Stimulated activated CD4-positive, alpha-beta T cell treated with anti-CD3 and anti-CD28 coated beads, Interleukin-12 subunit alpha, Interleukin-12 subunit beta, amount 100 ng/mL, for 48 hours (primary cell): ENCODE data around the gene SLC38A4.
"Not testable (repeated sequence)": the region's sequence is repeated elsewhere in the genome, so short reads cannot be mapped to it uniquely, and the experiment has no call there.

Experiments
- DNase-seq, 3 donors: peaks; one replicate each; pipeline ENCODE4 v3.0.0-alpha.2; 2020; ENCODE audit warnings: low read depth in 2 of 3, low spot score in 1 of 3

SLC38A4 gene

DNA sequence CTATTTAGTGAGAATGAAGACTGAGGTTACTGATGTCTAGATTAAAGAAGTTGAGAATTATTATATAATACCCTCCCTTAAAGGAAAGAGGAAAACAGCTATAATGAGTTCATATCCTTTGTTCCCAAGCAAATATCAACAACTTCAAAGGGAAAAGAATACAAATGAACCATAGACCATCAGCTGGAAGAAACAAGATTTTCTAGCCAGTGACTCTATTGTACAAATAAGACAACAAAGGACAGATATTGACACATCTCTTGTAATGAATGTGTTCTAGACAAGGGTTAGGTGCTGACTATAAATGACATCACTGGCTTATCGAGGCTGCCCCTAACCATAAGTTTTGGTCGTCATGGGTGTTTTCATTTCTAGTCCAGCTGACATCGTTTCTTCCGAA, 48.2 kb downstream of the SLC38A4 start:
- no peak for DNase-seq

- DNase-seq, result no peak
These were observed 50.0 kb downstream of the SLC38A4 start for GRCh38 chr12:46775796-46776195.

- DNase-seq, result no peak
These were observed 51.5 kb downstream of the SLC38A4 start for GRCh38 chr12:46774322-46774633.

DNA sequence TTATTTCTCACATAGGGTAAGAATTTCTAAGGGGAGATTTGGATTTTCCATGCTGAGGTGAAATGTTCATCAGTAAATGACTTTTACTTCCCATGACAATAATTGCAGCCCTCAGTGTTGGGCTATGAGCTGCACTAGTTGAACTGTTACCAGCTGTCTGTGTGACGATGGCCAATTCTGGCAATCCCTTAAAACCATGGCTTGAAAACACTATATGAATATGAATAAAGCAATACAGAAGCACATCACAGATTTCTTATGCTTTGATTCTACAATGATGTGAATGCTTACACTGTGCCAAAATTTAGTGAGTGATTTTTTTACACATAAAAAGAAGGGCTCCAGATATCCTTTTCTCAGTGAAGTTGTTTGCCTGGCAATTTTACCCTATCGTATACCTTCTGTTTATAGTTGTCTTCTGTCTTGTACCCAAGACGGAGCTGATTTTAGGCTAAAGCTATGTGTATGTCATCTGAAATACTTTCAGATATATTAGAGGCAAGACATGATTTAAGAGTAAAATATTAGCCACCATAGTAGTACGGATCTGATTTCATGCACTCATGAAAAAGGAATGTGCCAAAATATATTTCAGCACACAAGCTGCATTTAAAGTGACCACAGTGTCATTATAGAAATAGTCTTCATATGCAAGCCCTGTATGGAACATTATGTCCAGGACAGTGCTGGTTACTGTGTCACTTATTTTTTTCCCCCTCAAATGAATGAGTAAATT, 52.0 kb downstream of the SLC38A4 start:
- DNase-seq, result no peak

GRCh38 chr12:46771268-46771827, 54.4 kb downstream of the SLC38A4 start:
- DNase-seq, result no peak

GRCh38 chr12:46770501-46771183, 55.2 kb downstream of the SLC38A4 start:
- no peak for DNase-seq

- no peak for DNase-seq
These were observed 61.8 kb downstream of the SLC38A4 start for GRCh38 chr12:46764005-46764404.

- DNase-seq, result no peak
These were observed 62.6 kb downstream of the SLC38A4 start for GRCh38 chr12:46763230-46763629.

DNA sequence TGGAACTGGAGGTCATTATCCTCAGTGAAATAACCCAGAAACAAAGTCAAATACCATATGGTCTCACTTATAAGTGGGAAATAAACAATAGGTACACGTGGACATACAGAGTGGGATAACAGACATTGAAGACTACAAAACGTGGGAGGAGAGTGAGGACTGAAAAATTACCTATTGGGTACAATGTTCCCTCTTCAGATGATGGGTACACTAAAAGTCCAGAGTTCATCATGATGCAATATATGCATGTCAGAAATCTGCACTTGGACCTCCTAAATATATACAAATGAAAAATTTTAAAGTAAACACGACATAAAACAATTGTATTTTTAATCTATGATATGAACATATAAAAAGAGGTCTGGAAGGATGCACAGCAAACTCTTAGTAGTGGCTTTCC, 71.2 kb downstream of the SLC38A4 start:
- no peak for DNase-seq

DNA sequence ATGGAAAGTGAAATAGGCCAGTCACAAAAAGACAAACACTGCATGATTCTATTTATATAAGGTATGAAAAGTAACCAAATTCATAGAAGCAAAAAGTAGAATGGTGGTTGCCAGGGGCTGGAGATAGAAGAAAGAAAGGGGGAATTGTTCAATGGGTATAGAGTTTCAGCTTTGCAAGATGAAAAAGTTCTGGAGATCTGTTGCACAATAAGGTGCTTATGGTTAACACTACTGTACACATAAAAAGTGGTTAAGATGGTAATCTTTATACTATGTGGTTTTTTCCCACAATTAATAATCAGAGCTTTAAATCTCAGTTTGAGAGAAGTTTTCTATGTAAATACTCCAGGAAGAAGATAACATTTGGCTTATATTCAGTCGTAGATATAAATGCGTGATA, 73.4 kb downstream of the SLC38A4 start:
- DNase-seq, result no peak

GRCh38 chr12:46751173-46751572, 74.6 kb downstream of the SLC38A4 start:
- no peak for DNase-seq

- no peak for DNase-seq
These were observed 76.5 kb downstream of the SLC38A4 start for GRCh38 chr12:46749322-46749721.

DNA sequence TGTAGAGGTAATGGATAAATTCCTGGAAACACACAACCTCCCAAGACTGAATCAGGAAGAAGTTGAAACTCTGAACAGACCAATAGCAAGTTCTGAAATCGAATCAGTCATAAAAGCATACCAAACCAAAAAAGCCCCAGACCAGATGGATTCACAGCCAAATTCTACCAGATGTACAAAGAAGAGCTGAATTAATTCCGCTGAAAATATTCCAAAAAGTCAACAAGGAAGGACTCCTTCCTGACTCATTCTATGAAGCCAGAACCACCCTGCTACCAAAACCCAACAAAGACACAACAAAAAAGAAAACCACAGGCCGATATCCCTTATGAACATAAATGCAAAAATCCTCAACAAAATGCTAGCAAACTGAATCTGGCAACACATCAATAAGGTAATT, 81.5 kb downstream of the SLC38A4 start:
- no peak for DNase-seq

DNA sequence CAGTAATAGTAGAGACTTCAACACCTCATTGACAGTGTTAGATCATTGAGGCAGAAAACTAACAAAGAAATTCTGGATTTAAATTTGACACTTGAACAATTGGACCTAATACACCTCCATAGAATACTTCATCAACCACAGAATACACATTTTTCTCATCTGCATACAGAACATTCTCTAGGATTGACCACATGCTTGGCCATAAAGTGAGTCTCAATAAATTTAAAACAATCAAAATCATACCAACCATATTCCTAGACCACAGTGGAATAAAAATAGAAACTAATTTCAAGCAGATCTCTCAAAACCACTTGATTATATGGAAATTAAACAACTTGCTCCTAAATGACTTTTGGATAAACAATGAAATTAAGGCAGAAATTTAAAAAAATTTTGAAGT, 82.3 kb downstream of the SLC38A4 start:
- no peak for DNase-seq

DNA sequence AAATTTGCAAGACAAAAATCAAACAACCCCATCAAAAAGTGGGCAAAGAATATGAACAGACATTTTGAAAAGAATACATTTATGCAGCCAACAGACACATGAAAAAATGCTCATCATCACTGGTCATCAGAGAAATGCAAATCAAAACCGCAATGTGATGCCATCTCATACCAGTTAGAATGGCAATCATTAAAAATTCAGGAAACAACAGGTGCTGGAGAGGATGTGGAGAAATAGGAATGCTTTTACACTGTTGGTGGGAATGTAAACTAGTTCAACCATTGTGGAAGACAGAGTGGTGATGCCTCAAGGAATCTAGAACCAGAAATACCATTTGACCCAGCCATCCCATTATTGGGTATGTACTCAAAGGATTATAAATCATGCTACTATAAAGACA, 83.5 kb downstream of the SLC38A4 start:
- DNase-seq, result not testable (repeated sequence)

DNA sequence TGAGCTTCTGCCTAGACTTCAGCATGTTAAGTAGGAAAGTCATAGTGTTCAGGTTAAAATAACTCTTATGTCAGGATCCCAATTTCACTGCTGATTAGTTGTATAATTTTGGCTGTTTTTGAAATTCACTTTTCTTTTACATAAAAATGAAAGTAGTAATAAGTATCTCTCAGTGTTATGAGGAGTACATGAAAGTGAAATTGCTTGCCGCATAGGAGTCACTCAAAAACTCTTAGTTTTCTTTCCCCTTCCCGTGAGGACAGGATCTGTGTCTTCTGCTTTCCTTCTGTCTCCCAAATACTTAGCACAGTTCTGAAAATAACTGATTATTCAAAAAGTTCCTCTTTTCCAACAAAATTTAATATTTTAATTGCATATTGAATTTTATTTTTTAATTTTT, 100.5 kb downstream of the SLC38A4 start:
- no peak for DNase-seq

GRCh38 chr12:46723629-46724419, 102.0 kb downstream of the SLC38A4 start:
- DNase-seq, result no peak

- DNase-seq, result no peak
These were observed 103.2 kb downstream of the SLC38A4 start for GRCh38 chr12:46722394-46723185.

DNA sequence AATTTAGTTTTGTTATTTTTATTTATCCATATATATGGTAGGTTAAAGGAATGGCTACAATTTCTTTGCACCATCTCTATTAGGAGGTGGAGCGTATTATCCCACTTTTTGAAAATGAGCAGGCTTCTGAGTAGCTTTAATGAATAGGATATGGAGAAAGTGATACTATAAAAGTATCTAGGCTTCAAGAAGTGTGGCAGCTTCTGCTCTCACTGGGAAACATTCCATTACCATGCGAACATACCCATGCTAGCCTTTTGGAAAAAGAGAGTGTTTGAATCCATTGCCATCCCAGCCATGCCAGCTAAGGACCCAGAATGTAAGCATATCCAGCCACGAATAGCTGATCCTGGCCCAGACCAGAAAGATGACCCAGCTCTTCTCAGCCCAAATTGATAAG, 107.3 kb downstream of the SLC38A4 start:
- DNase-seq, result no peak

DNA sequence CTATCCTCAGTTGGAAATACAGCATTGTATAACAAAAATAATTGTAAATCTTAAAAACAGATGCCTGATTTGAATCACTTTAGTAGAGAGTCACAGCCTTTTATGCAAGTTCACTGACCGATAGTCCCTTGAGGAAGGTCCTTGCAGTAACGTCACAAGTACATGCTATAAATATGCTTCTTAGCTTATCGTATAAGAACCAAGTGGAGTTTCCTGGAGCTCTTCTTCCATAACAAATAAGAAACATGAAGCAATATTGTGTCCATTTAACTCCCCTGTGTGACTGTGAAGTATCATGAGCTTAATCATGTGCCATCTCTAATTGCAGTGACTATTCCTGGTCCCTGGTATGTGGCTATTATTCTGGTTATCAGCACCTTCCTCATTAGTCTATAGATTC, 107.9 kb downstream of the SLC38A4 start:
- DNase-seq, result no peak

DNA sequence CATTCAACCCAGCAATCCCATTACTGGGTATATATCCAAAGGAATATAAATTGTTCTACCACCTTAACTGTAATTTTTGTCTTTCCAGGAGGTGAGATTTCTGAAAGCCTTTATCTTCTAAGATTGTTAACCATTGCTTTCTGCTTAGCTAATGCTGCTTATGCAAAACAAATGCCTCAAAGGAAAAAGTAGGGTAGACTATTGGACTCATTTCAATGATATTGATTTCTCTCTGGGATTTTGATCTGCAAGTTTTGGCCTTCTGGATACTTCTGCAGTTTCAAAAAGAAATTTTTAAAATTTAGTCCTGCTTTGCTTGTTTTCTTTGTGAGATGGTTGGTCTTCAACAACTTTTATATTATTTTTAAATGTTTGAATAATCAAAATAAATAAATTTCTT, 108.6 kb downstream of the SLC38A4 start:
- no peak for DNase-seq
